Activated CD4-positive, CD25-positive, alpha-beta regulatory T cell treated with anti-CD3 and anti-CD28 coated beads, Interleukin-2, amount 50 U/mL, for 16 hours (primary cell): ENCODE results near the gene NGRN.
"Not testable (repeated sequence)": the region's sequence is repeated elsewhere in the genome, so short reads cannot be mapped to it uniquely, and the experiment has no call there.

Source experiments
- DNase-seq: peaks from one replicate; pipeline ENCODE4 v3.0.0-alpha.2; 2020; ENCODE audit warnings: low read depth, low spot score

NGRN gene

GRCh38 chr15:90281637-90282036, 16.2 kb downstream of the NGRN start:
- DNase-seq = not testable (repeated sequence)

DNA sequence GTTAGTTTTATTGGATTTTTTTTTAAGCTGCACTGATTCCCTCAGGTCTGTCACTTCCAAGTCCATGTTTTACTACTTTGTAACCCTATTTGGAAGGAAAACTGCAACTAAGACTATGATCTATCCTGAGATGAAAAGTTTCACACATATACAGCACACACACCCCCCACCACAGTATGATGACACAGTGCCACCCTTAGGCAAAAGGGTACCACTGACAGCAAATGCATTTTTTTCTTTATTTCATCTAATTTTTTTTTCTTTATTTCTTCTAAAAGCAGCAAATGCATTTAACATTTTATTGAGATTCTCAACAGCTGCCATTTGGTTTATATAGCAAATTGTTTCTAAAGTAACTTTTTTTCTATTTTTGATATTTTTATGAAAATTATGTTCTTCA, 21.2 kb downstream of the NGRN start:
- no peak for DNase-seq

- no peak for DNase-seq
These were observed 21.6 kb downstream of the NGRN start for GRCh38 chr15:90287101-90287500.

- DNase-seq = no peak
These were observed 22.5 kb downstream of the NGRN start for GRCh38 chr15:90287946-90288345.

DNA sequence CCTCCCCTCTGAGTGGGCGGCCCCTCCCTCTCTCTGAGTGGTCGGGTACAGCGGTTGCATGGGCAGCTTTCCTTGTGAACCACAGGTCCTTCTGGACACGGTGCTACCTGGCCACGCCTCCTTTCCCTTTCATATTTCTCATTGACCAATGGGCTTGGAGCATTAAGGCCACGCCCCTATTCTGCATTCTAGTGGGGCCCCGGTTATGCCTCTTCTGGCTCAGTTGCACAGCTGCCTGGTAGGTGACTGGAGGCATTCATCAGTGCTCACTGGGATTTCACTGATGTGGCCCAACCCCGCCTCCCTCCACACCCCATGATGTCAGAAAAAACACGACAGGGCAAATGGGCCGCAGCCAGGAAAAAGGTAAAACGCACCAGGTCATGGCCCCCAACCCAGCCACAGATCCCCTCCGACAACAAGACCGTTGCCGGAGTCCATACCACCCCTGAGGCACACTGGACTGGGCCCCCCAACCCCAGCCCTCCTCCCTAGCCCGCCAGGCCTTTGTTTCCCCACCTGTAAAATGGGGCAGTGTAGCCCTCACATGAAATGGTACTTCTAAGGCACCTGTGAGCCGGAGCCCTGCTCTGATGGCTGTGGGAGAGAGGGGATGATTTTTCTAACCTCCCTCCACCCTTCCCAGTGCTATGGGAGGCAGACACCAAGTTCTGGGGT, 26.3 kb downstream of the NGRN start:
- no peak for DNase-seq

DNA sequence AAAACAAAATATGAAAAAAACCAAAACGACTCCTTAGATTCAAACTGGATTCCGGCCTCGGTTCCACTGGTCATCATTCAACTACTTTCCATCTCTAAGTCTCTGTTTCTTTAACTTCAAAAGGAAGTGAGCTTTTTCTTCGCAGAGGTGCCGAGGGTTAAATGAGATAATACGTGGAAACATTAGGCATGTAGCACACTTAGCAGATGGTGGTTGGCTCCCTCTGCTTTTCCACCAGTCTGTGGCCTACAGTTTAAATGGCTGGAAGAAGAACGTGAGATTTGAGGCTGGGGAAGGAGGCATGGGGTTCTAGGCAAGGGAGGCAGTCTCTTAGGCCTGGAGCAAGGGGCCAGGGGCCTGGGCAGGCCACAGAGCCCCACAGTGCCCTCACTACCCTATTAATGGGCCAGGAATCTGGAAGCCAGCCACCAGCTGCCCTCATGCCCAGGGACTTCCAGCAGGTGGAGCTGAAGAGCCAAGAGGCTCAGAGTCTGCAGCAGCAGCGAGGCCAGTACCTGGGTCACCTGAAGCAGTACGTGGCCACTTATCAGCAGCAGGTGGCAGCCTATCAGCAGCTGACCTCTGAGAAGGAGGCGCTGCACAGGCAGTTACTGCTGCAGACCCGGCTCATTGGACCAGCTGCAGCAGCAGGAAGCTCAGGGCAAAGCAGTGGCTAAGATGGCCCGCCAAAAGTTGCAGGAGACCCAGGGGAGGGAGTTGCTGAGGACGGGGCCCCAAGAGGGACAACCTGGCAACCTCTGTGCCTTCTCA, 27.8 kb downstream of the NGRN start:
- DNase-seq = peak; percentile 41

DNA sequence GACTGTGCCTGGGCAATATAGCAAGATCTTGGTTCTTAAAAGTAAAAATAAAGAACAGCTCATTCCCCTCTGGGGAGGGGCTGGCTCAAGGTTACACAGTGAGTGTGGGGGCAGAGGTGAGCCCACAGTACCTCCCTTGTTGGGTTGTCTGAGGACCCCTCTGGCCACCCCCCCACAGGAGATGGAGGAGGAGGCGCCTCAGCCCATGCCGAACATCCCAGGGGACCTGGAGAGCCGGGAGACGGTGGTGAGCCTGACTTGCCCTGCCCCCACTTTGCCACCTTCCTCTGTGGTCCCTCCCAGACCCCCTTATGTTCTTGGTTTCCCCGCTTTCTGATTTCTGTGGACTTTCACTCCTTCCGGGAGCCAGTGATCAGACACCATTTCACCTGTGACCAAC, 28.7 kb downstream of the NGRN start:
- no peak for DNase-seq

- DNase-seq = no peak
These were observed 29.3 kb downstream of the NGRN start for GRCh38 chr15:90294601-90295269.

- DNase-seq = no peak
These were observed 29.8 kb downstream of the NGRN start for GRCh38 chr15:90295270-90295648.

- not testable (repeated sequence) for DNase-seq
These were observed 30.9 kb downstream of the NGRN start for GRCh38 chr15:90296316-90296884.

- DNase-seq = no peak
These were observed 31.5 kb downstream of the NGRN start for GRCh38 chr15:90297021-90297420.

GRCh38 chr15:90300541-90300940, 35.1 kb downstream of the NGRN start:
- DNase-seq = no peak

GRCh38 chr15:90300988-90301706, 35.7 kb downstream of the NGRN start:
- peak; percentile 23 for DNase-seq

DNA sequence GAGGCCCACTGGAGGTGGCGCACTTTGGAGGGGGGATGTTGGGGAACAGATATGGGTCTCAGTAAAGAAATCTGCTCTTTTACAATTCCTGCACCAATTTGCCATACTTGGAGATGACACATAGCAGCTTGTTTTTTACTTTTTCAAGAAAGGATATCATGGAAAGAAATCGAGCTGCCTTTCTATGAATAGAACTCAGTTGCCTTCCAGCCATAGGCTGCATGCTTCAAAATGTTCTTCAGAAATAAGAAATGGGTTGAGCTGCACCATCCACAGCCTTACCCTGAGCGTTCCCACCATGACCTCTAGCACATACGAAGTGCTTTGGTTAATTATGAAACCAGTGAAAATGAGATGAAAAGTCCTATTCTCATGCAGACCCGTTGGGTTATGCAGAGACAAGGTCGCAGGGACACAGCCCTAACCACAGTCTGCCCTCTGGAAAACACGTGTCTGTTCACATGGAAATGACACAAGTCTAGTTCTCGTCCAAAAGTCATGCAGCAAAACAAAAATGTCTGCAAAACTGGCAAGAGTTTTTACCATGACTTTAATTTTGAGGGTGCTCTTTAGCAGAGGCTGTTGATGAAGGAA, 36.3 kb downstream of the NGRN start:
- no peak for DNase-seq

DNA sequence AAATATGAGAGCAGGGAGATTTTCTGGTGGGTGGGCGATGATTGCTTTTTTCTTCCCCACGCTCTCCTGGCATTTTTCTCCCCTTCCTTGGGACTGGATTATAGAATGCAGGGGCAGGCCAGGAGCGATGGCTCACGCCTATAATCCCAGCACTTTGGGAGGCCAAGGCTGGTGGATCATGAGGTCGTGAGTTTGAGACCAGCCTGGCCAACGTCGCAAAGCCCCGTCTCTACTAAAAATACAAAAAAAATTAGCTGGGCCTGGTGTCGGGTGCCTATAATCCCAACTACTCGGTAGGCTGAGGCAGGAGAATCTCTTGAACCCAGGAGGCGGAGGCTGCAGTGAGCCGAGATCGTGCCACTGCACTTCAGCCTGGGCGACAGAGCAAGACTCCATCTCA, 39.9 kb downstream of the NGRN start:
- DNase-seq = not testable (repeated sequence)

DNA sequence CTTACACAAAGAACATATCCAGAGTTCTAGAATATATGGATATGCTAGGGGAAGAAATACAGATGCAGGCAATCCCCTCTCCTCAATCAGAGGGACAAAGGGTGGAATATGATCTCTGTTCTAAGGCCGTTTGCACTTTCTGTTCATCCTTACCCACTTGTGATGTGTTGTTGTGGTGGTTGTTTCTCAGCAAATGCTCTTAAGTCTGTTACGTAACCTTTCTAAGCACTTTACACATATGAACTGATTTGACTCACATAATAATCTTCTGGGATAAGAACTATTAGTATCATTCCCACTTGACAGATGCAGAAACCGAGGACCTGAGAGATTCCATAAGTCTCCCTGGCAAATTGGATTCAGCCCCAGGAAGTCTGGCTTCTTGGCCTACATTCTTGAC, 40.5 kb downstream of the NGRN start:
- DNase-seq = no peak

- no peak for DNase-seq
These were observed 41.1 kb downstream of the NGRN start for GRCh38 chr15:90306560-90306959.

DNA sequence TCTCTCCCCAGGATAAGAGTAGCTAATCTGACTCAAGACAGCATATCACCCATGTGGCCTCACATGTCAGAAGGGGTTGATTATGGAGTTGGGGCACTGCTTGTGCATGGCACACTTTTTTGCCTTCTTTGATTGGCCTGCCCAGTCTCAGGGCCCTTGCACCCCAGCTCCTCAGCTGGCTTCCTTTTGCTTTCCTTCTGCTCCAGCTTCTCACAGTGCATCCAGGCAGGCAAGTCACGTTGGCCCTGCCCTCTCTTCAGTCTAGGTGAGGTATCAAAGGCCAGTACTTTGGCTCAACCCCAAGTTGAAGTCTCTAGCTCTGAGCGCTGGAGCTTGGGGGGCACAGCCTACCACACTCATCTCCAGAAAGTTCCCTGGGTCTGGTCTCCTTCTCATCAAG, 42.2 kb downstream of the NGRN start:
- DNase-seq = no peak

DNA sequence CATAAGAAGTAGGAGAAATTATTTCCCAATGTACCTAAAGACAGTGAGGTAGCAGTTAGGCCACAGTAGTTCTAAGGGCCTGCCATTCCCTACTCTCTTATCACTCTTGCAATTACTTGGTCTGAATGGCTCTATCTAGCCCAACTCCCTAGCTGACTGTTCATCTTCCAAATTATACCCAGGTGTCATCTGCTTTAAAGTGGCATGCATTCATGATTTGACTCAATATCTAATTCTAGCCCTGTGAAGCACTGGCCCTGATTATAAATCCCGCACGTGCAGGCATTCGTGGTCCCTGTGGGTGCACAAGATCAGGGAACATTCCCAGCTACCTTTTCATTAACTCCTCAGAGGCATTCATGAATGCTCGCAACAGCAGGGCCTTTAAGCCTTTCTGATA, 43.5 kb downstream of the NGRN start:
- no peak for DNase-seq

GRCh38 chr15:90315278-90315982, 50.0 kb downstream of the NGRN start:
- DNase-seq = no peak

DNA sequence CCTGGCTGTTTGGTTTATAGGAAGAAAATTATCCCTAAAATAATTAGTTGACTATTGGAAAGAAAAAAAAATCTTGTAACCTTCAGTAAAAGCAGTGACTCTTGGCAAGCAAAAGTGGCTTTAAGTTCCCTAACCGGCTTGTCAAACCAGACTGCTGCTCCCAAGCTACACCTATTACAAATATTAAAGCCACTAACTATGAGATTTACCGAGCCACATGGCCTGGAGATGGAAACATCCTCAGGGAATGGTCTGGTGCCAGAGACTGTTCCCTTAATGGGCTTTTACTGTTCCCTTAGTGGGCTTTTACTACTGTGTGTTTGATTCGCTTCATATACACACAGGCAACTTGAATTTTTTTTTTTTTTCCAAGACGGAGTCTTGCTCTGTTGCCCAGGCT, 50.7 kb downstream of the NGRN start:
- no peak for DNase-seq
